Suppressor macrophage treated with lipopolysaccharide for 4 hours (primary cell): ENCODE data around the gene RAB37.

Experiments
- DNase-seq: peaks from one replicate; pipeline ENCODE4 v3.0.0-alpha.2; 2020

The RAB37 gene

GRCh38 chr17:74766413-74766812 lies 29.4 kb downstream of the RAB37 start:
- no peak for DNase-seq

GRCh38 chr17:74767111-74767516 lies 30.1 kb downstream of the RAB37 start:
- no peak for DNase-seq

- no peak for DNase-seq
Observed at GRCh38 chr17:74768069-74768762, 31.2 kb downstream of the RAB37 start.

GRCh38 chr17:74768763-74769114 lies 31.7 kb downstream of the RAB37 start:
- DNase-seq = no peak

- no peak for DNase-seq
Observed at GRCh38 chr17:74769266-74769855, 32.3 kb downstream of the RAB37 start.

GRCh38 chr17:74769856-74770497 lies 32.9 kb downstream of the RAB37 start:
- no peak for DNase-seq

GRCh38 chr17:74770498-74771318 lies 33.7 kb downstream of the RAB37 start:
- DNase-seq = no peak

GRCh38 chr17:74771319-74771914 lies 34.4 kb downstream of the RAB37 start:
- DNase-seq = no peak

- DNase-seq = no peak
Observed at GRCh38 chr17:74772053-74772452, 35.0 kb downstream of the RAB37 start.

- DNase-seq = no peak
Observed at GRCh38 chr17:74773414-74773813, 36.4 kb downstream of the RAB37 start.

- DNase-seq = no peak
Observed at GRCh38 chr17:74773871-74774286, 36.8 kb downstream of the RAB37 start.

- DNase-seq = no peak
Observed at GRCh38 chr17:74775409-74776043, 38.5 kb downstream of the RAB37 start.

GRCh38 chr17:74776044-74776962 lies 39.2 kb downstream of the RAB37 start, which contains the start of gene NAT9:
TSS of gene NAT9 (minus strand) at chr17:74776345. CDS start at chr17:74775698, 647 bp downstream.
- peak; percentile 100 for DNase-seq

- no peak for DNase-seq
Observed at GRCh38 chr17:74776990-74777389, 39.9 kb downstream of the RAB37 start.

GRCh38 chr17:74777901-74778515 lies 41.0 kb downstream of the RAB37 start:
- no peak for DNase-seq

- DNase-seq = peak; percentile 65
Observed at GRCh38 chr17:74778960-74779359, 41.9 kb downstream of the RAB37 start.

- peak; percentile 42 for DNase-seq
Observed at GRCh38 chr17:74779501-74779900, 42.4 kb downstream of the RAB37 start.

GRCh38 chr17:74779948-74780400 lies 42.9 kb downstream of the RAB37 start:
- peak; percentile 96 for DNase-seq

- DNase-seq = no peak
Observed at GRCh38 chr17:74780443-74781238, 43.6 kb downstream of the RAB37 start.

GRCh38 chr17:74782571-74782970 lies 45.5 kb downstream of the RAB37 start:
- DNase-seq = no peak
